GM12892 (cell line): ENCODE results near the gene STRIP2.
"Not testable (repeated sequence)": the region's sequence is repeated elsewhere in the genome, so short reads cannot be mapped to it uniquely, and the experiment has no call there.

Experiments used
- DNase-seq: peaks from one replicate; pipeline ENCODE4 v3.0.0; 2011; ENCODE audit not compliant: insufficient read length
- FAIRE-seq: peaks from 2 replicates; lab custom pipeline; 2011; peaks lifted over from hg19 to GRCh38; lab: Jason Lieb, UNC
- POLR2A ChIP-seq: IDR thresholded peaks from 2 replicates; pipeline ENCODE4 v1.6.1; 2011; ENCODE audit warnings: low read depth, low read length, control low read depth
- POLR2AphosphoS5 ChIP-seq: IDR thresholded peaks from 2 replicates; pipeline ENCODE4 v1.6.1; 2011; ENCODE audit warnings: low read depth, low read length, control low read depth
- TAF1 ChIP-seq: IDR thresholded peaks from 2 replicates; pipeline ENCODE4 v1.6.1; 2011; ENCODE audit warnings: low read depth, mild to moderate bottlenecking, control low read depth, low read length, borderline replicate concordance

Gene STRIP2

GRCh38 chr7:129514683-129515082 is 80.5 kb downstream of the STRIP2 start:
- TF ChIP-seq POLR2AphosphoS5 (no peak), TAF1 (no peak), POLR2A (no peak)
- DNase-seq (no peak), FAIRE-seq (no peak)

DNA sequence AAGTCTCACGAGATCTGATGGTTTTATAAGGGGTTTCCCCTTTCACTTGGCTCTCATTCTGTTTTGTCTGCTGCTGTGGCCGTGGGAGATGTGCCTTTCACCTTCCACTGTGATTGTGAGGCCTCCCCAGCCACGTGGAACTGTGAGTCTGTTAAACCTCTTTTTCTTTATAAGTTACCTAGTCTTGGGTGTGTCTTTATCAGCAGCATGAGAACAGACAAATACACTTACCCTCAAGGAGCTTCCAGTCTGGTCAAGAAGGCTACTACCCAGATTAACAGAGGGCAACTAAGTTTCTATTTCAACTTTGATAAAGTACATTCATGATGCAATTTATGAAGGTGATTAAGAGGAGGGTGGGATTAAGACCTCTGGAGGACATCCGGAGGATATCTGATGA is 81.1 kb downstream of the STRIP2 start:
- TF ChIP-seq POLR2AphosphoS5 (no peak), POLR2A (no peak)
- DNase-seq (no peak), FAIRE-seq (no peak)

DNA sequence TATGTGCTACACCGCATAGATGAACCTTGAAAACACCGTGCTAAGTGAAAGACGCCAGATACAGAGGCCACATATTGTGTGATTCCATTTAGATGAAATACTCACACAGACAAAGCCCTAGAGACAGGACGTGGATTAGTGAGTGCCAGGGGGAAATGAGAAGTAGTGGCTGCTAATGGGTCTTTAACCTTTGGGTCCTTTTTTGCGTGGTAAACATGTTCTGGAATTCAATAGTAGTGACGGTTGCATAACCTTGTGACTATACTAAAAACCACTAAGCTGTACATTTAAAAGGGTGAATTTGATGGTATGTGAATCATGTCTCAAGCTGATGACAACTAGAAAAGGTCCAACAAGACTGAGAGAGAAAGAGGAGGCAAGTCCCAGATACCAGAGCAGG is 83.7 kb downstream of the STRIP2 start:
- no peak for FAIRE-seq
- no peak for TF ChIP-seq POLR2AphosphoS5
- TF ChIP-seq TAF1 = no peak
- TF ChIP-seq POLR2A = no peak
- DNase-seq = no peak

DNA sequence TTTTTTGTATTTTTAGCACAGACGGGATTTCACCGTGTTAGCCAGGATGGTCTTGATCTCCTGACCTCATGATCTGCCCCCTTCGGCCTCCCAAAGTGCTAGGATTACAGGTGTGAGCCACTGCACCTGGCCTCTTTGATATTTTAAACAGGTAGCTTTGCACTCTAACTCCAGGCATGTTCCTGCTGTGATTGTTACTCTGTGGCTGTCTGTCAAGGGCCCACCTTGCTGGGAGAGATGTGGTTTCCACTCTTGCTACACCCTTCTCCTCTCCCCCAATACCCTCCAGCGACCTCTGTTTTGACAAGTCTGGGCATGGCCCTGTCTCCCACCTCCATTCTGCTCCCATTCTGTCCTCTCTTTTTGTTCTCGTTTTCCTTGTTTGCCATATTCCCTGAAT is 85.2 kb downstream of the STRIP2 start:
- DNase-seq (no peak), FAIRE-seq (no peak)
- TF ChIP-seq POLR2AphosphoS5 (no peak), TAF1 (no peak), POLR2A (no peak)

DNA sequence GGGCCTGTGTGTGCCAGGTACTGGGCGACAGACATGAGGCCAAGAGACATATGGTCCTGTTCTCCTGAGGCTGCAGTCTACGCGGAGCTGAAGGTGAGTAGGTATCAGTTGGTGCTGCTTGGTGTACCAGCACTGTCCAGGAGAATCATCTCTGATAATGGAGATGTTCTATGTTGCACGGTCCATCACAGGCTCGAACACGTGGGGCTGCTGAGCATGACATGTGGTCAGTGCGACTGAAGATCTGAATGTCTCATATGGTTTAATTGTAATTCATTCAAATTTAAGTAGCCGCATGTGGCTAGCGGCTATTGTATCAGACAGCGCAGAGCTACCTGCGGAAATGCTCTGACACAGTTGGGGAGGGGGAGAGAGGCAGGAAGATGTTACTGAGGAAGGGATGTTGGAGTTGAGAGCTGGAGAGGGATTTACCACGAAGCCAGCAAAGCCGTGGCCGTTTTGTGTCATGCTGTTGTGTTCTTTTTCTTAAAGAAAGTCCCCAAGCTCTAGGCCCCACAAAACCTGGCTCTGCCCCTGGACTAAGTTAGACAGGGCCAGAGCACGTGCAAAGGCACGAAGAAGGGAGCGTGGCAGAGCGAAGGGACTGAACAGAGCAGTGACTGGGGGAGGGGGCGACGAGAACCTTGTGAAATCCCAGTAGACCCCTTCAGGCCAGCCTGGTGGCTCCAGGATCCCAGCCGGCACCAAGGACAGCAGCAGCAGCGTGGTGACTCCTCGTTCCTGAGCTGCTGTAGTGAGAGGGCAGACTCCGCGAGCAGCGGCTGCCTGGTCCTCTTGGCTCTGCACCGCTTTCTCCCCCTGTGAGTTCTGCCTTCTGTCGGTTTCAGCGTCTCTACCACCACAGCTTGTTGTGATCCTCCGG is 88.1 kb downstream of the STRIP2 start:
- FAIRE-seq = no peak
- no peak for TF ChIP-seq POLR2A
- TF ChIP-seq POLR2AphosphoS5 = no peak
- TF ChIP-seq TAF1 = no peak
- DNase-seq = no peak

DNA sequence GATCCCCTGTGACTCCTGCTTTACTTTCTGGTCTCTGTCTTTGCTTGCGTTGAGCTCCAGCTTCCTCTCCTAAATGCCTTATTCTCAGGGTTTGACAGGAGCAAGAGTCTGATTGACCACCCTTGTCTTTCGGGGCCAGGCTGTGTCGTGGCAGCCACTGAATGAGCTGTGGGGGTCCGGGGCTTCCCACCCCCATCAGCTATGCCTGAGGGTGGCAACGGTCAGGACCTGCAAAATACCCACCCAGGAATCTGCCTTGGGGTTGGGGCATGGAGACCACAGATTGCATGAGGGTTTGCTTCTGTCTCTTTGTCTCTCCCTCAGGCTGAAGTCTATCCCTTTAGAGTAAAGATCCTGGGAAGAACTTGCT is 88.7 kb downstream of the STRIP2 start:
- no peak for DNase-seq
- FAIRE-seq = no peak
- TF ChIP-seq TAF1 = no peak
- TF ChIP-seq POLR2A = no peak
- TF ChIP-seq POLR2AphosphoS5 = no peak

DNA sequence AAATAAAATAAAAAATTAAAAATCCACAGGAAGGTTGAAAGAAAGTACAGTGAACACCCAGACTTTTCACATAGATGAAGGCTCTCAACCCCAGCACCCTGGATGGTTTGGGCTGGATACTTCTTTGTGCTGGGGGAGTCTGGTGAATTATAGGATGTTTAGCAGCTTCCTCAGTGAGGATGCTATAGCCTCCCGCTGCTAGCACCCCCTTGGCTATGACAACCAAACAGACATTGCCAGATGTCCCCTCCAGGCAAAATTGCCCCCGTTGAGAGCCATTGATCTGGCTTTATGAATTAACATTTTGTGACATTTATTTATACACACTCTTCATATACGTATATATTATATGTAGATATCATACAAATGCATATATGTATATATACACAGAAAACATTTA is 89.7 kb downstream of the STRIP2 start:
- TF ChIP-seq TAF1 = no peak
- no peak for TF ChIP-seq POLR2AphosphoS5
- TF ChIP-seq POLR2A = no peak
- no peak for FAIRE-seq

GRCh38 chr7:129524405-129524804 is 90.2 kb downstream of the STRIP2 start:
- FAIRE-seq, DNase-seq: not testable (repeated sequence)

More for the DNA sequence above, 89.7 kb downstream of the STRIP2 start:
- no peak for DNase-seq

- no peak for DNase-seq
- FAIRE-seq = no peak
- no peak for TF ChIP-seq TAF1
- TF ChIP-seq POLR2A = no peak
- no peak for TF ChIP-seq POLR2AphosphoS5
These were observed 91.1 kb downstream of the STRIP2 start for GRCh38 chr7:129525225-129525862.

GRCh38 chr7:129529643-129530042 is 95.4 kb downstream of the STRIP2 start:
- FAIRE-seq = no peak

GRCh38 chr7:129530795-129531391 is 96.7 kb downstream of the STRIP2 start:
- no peak for DNase-seq
- TF ChIP-seq POLR2A (no peak), TAF1 (no peak), POLR2AphosphoS5 (no peak)
- no peak for FAIRE-seq

More at GRCh38 chr7:129529643-129530042, 95.4 kb downstream of the STRIP2 start:
- DNase-seq = no peak
- TF ChIP-seq POLR2AphosphoS5 = no peak
- no peak for TF ChIP-seq POLR2A
- no peak for TF ChIP-seq TAF1

- no peak for FAIRE-seq
- TF ChIP-seq POLR2AphosphoS5 (no peak), TAF1 (no peak), POLR2A (no peak)
- no peak for DNase-seq
These were observed 97.5 kb downstream of the STRIP2 start for GRCh38 chr7:129531721-129532120.
